ENCODE measurements around the gene MAP3K5.

The MAP3K5 gene

GRCh38 chr6:136517002-136517401, 275.3 kb downstream of the MAP3K5 start:
- no peak for TF ChIP-seq POLR2A (IDR thresholded peaks at IDR 0.05; ENCODE audit: low read depth, low read length)
- no peak for FAIRE-seq
- no peak for DNase-seq (ENCODE audit: insufficient read length, low spot score)

- FAIRE-seq (no peak), DNase-seq (ENCODE audit: insufficient read length, low spot score) (no peak)
- no peak for TF ChIP-seq POLR2A (IDR thresholded peaks at IDR 0.05; ENCODE audit: low read depth, low read length)
Measured at GRCh38 chr6:136514591-136514990, 277.7 kb downstream of the MAP3K5 start.

- no peak for FAIRE-seq
- no peak for TF ChIP-seq POLR2A (IDR thresholded peaks at IDR 0.05; ENCODE audit: low read depth, low read length)
- no peak for DNase-seq (ENCODE audit: insufficient read length, low spot score)
Measured at GRCh38 chr6:136511926-136512325, 280.4 kb downstream of the MAP3K5 start.

GRCh38 chr6:136511397-136511796, 280.9 kb downstream of the MAP3K5 start:
- no peak for DNase-seq (ENCODE audit: insufficient read length, low spot score)
- no peak for TF ChIP-seq POLR2A (IDR thresholded peaks at IDR 0.05; ENCODE audit: low read depth, low read length)
- no peak for FAIRE-seq

GRCh38 chr6:136510782-136511181, 281.5 kb downstream of the MAP3K5 start:
- no peak for TF ChIP-seq POLR2A (IDR thresholded peaks at IDR 0.05; ENCODE audit: low read depth, low read length)
- no peak for DNase-seq (ENCODE audit: insufficient read length, low spot score)
- FAIRE-seq: no peak

- DNase-seq (ENCODE audit: insufficient read length, low spot score): no peak
- FAIRE-seq: no peak
Measured at GRCh38 chr6:136510299-136510698, 282.0 kb downstream of the MAP3K5 start.

DNA sequence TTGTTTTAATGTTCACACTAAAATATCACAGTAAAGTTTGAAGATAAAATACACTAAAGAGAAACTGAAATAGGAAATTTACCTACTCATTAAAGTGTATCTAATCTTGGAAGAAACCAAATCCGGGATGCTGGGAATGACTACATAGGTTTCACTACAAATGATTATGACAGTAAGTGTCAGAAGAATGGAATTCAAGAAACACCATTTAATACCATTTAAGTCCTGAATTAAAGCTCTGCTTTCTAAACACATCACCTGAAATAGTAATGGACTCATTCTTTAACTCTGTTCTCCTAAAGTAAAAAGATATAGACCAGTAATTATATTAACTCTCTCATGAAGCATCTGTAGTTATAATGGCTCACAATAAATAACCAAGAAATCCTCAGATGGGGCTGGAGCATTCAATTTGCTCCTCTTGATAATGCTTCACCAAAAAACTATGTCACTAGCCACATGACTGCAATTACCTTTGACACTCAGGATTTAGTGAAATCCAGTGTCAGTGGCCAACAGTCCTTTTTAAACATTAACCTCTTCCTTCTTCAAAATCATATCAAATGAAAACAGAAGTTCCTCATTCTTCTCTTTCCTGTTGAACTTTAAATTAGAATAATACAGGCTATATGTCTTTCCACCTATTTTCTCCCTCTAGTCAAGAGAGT, 283.4 kb downstream of the MAP3K5 start:
- FAIRE-seq: no peak
- DNase-seq (ENCODE audit: insufficient read length, low spot score): no peak
- no peak for TF ChIP-seq POLR2A (IDR thresholded peaks at IDR 0.05; ENCODE audit: low read depth, low read length)

More at GRCh38 chr6:136510299-136510698, 282.0 kb downstream of the MAP3K5 start:
- no peak for TF ChIP-seq POLR2A (IDR thresholded peaks at IDR 0.05; ENCODE audit: low read depth, low read length)

Measured in H54 (cell line).